Measurements from ENCODE around the gene CNNM1. TPM values are rescaled to one million over a fixed set of nuclear protein-coding genes. Genes with fewer than 3 reads are reported as not detected.

CNNM1 gene
- total and polyA plus RNA-seq, 4 donors, result 0.15 to 0.52 (median 0.19) TPM

DNA sequence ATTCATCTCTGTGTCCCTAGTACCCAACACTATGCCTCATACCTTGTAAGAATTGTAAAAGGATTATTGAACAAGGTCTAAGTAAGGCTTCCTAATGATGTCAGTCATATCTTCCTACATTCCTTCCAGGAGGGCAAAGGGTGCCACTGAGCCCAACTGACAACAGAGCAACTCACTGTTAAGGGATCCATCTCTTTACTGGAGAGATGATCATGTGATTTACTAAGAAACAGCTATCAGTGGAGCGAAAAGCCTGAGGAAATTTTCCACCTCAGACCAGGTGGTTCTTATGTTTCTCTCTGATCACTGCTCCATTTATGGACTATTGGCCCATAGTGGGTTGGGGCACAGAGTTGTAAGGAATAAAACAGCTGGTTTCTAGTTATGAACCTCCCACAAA is 38.9 kb upstream of the CNNM1 start:
- WGBS, 2 donors, result 98 to 100% methylated on average over 1 of the region's 1 CpG
- H3K9ac ChIP-seq (ENCODE audit: insufficient read depth in 1 of 2, low read length in 2 of 2), result no peak overlapping the region
- no peaks in the 10 kb centered on the region for H3K9me3 ChIP-seq (ENCODE audit: control insufficient read depth in 4 of 4, insufficient read depth in 3 of 4, low read length in 3 of 4)

DNA sequence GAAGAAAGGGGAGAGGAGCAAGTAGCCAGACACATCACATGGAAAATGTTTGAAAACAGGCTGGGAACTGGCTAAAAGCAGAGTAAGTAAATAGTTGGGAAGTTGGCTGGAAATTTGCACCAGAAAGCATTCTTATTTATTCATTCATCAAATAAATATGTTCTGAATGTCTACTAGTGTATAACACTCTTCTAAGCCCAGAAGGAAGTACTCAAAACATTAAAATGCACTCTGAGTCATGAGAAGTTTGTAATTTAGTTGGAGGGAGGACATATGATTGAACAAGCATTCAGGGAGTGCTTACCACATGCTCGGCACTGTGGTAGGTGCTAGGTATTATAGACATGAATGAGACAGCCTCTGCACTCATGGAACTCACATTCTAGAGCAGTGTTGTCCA is 37.0 kb upstream of the CNNM1 start:
- 52 to 68% methylated on average over 1 of the region's 1 CpG for WGBS, 2 donors

More for the DNA sequence above, 38.9 kb upstream of the CNNM1 start:
- ATAC-seq (ENCODE audit: insufficient read depth, low FRiP score) (no peak), DNase-seq (no peak)
- Histone ChIP-seq H3K27me3 (ENCODE audit: control insufficient read depth in 3 of 3, insufficient read depth in 3 of 3, low read length in 2 of 3) (peaks cover 0 to 2% (median 0%) of the 10 kb centered on the region in 3 donors), H3K4me3 (no peak overlapping the region), H3K36me3 (ENCODE audit: control insufficient read depth in 4 of 4, insufficient read depth in 4 of 4, low read length in 4 of 4) (no peaks in the 10 kb centered on the region), H3K27ac (ENCODE audit: low read depth in 1 of 2, low read length in 1 of 2) (no peak overlapping the region), H3K4me1 (ENCODE audit: control insufficient read depth in 5 of 5, insufficient read depth in 5 of 5, low read length in 5 of 5) (no peaks in the 10 kb centered on the region)
- TF ChIP-seq CTCF (IDR thresholded peaks at IDR 0.05; ENCODE audit: control extremely low read depth, extremely low read depth), result no peak

DNA sequence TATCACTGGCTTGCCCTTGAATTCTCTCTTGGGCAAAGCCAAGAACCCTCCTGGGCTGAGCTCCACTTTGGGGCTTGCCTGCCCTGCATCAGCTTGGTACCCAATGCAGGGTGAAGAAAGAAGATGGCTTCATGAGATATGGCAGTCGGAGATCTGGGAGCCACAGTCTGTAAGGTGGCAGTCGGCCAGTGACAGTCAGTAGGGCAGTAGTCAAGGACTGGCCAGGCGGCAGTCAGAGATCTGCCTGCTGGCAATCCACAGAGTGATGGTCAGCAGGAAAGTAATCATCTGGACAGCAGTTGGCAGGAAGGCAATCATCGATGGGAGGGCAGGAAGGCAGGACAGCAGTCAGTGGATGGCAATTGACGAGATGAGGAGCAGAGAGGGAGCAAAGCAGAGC is 32.6 kb upstream of the CNNM1 start:
- H3K27me3 ChIP-seq (ENCODE audit: control insufficient read depth in 3 of 3, insufficient read depth in 3 of 3, low read length in 2 of 3), result no peaks in the 10 kb centered on the region
- H3K4me3 ChIP-seq, result no peak overlapping the region
- DNase-seq (no peak), ATAC-seq (ENCODE audit: insufficient read depth, low FRiP score) (no peak)
- no peak overlapping the region for H3K9ac ChIP-seq (ENCODE audit: insufficient read depth in 1 of 2, low read length in 2 of 2)
- no peaks in the 10 kb centered on the region for H3K9me3 ChIP-seq (ENCODE audit: control insufficient read depth in 4 of 4, insufficient read depth in 3 of 4, low read length in 3 of 4)
- 60 to 80% methylated on average over 5 of the region's 5 CpGs for WGBS, 2 donors
- H3K4me1 ChIP-seq (ENCODE audit: control insufficient read depth in 5 of 5, insufficient read depth in 5 of 5, low read length in 5 of 5), result no peaks in the 10 kb centered on the region
- TF ChIP-seq CTCF (IDR thresholded peaks at IDR 0.05; ENCODE audit: control extremely low read depth, extremely low read depth), result no peak
- no peaks in the 10 kb centered on the region for H3K36me3 ChIP-seq (ENCODE audit: control insufficient read depth in 4 of 4, insufficient read depth in 4 of 4, low read length in 4 of 4)
- H3K27ac ChIP-seq (ENCODE audit: low read depth in 1 of 2, low read length in 1 of 2), result no peak overlapping the region

More for the DNA sequence above, 37.0 kb upstream of the CNNM1 start:
- no peaks in the 10 kb centered on the region for H3K36me3 ChIP-seq (ENCODE audit: control insufficient read depth in 4 of 4, insufficient read depth in 4 of 4, low read length in 4 of 4)
- no peak overlapping the region for H3K4me3 ChIP-seq
- peaks cover 0 to 2% (median 0%) of the 10 kb centered on the region in 3 donors for H3K27me3 ChIP-seq (ENCODE audit: control insufficient read depth in 3 of 3, insufficient read depth in 3 of 3, low read length in 2 of 3)
- H3K4me1 ChIP-seq (ENCODE audit: control insufficient read depth in 5 of 5, insufficient read depth in 5 of 5, low read length in 5 of 5), result no peaks in the 10 kb centered on the region
- H3K27ac ChIP-seq (ENCODE audit: low read depth in 1 of 2, low read length in 1 of 2), result no peak overlapping the region
- DNase-seq (peak in 2 of 3 donors; percentile 56 to 77), ATAC-seq (ENCODE audit: insufficient read depth, low FRiP score) (peak; percentile 80)
- no peaks in the 10 kb centered on the region for H3K9me3 ChIP-seq (ENCODE audit: control insufficient read depth in 4 of 4, insufficient read depth in 3 of 4, low read length in 3 of 4)
- H3K9ac ChIP-seq (ENCODE audit: insufficient read depth in 1 of 2, low read length in 2 of 2), result no peak overlapping the region
- no peak for TF ChIP-seq CTCF (IDR thresholded peaks at IDR 0.05; ENCODE audit: control extremely low read depth, extremely low read depth)

DNA sequence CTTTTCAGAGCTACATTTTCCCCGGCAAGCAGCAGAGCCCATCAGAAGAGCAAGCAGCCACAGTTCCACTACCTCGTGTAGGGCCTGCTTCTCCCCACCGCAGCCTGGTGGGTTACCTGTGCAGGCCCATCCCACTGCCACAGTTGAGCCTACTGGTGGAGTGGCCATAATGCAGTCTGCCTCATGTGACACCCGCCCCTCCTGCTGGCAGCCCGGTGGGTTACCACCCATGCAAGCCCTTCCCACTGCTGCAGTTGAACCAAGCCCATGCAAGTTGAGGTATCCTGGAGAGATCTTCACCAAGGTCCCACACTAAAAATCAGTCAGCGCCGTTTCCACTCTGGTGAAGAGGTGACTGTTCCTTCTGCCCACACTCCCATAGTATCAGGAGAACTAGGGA is 32.1 kb upstream of the CNNM1 start:
- H3K9ac ChIP-seq (ENCODE audit: insufficient read depth in 1 of 2, low read length in 2 of 2), result no peak overlapping the region
- H3K9me3 ChIP-seq (ENCODE audit: control insufficient read depth in 4 of 4, insufficient read depth in 3 of 4, low read length in 3 of 4), result no peaks in the 10 kb centered on the region
- H3K4me3 ChIP-seq, result no peak overlapping the region
- H3K36me3 ChIP-seq (ENCODE audit: control insufficient read depth in 4 of 4, insufficient read depth in 4 of 4, low read length in 4 of 4), result no peaks in the 10 kb centered on the region
- H3K27me3 ChIP-seq (ENCODE audit: control insufficient read depth in 3 of 3, insufficient read depth in 3 of 3, low read length in 2 of 3), result no peaks in the 10 kb centered on the region
- DNase-seq, result no peak
- 88 to 93% methylated on average over 7 of the region's 7 CpGs for WGBS, 2 donors
- no peaks in the 10 kb centered on the region for H3K4me1 ChIP-seq (ENCODE audit: control insufficient read depth in 5 of 5, insufficient read depth in 5 of 5, low read length in 5 of 5)
- no peak for TF ChIP-seq CTCF (IDR thresholded peaks at IDR 0.05; ENCODE audit: control extremely low read depth, extremely low read depth)
- no peak for ATAC-seq (ENCODE audit: insufficient read depth, low FRiP score)
- H3K27ac ChIP-seq (ENCODE audit: low read depth in 1 of 2, low read length in 1 of 2), result no peak overlapping the region

All from lung (tissue), 12 donors.